C4-2B (cell line): Measurements from ENCODE around the gene RGSL1.

ENCODE experiments used
- ZFX ChIP-seq: fragments of 450-650 bp; IDR thresholded peaks from 2 replicates; pipeline ENCODE4 v1.6.1; 2017
- TF ChIP-seq, protein P1 (sequence below): fragments of 450-650 bp; conservative IDR thresholded peaks from 2 replicates; pipeline ENCODE4 v1.5.1; 2017; ENCODE audit warnings: mild to moderate bottlenecking

DNA sequence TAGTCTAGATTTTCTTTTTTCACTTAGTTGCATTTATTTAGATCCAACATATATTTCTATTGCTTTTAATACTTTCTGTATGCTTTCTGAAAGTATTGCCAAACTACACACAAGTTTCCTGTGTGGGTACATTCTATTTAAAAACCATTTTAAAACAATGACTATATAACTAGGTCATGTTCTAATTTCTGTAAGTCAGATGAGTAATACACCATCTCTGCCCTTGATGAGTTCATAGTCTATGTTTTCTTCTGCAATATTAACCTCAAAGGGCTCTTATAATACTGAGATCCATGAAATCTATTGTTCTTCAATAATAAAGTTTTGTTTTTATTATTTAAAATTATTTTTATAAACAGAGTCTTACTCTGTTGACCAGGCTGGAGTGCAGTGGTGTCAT, 70.8 kb downstream of the RGSL1 start:
- TF ChIP-seq, protein P1, sequence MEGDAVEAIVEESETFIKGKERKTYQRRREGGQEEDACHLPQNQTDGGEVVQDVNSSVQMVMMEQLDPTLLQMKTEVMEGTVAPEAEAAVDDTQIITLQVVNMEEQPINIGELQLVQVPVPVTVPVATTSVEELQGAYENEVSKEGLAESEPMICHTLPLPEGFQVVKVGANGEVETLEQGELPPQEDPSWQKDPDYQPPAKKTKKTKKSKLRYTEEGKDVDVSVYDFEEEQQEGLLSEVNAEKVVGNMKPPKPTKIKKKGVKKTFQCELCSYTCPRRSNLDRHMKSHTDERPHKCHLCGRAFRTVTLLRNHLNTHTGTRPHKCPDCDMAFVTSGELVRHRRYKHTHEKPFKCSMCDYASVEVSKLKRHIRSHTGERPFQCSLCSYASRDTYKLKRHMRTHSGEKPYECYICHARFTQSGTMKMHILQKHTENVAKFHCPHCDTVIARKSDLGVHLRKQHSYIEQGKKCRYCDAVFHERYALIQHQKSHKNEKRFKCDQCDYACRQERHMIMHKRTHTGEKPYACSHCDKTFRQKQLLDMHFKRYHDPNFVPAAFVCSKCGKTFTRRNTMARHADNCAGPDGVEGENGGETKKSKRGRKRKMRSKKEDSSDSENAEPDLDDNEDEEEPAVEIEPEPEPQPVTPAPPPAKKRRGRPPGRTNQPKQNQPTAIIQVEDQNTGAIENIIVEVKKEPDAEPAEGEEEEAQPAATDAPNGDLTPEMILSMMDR = no peak
- no peak for TF ChIP-seq ZFX
